GM18520 (cell line): Measurements from ENCODE around the gene ZC4H2.
"Not testable (repeated sequence)": the region's sequence is repeated elsewhere in the genome, so short reads cannot be mapped to it uniquely, and the experiment has no call there.

ENCODE experiments used
- ATAC-seq: cut with Tn5 transposase; IDR thresholded peaks from one replicate; pipeline ENCODE4 v1.9.1; 2021; ENCODE audit not compliant: unreplicated experiment

ZC4H2 gene

GRCh38 chrX:64975989-64976672, at the start of gene ZC4H2:
Gene ZC4H2 (minus strand): TSS chrX:64976450. CDS start chrX:64976377, 73 bp downstream.
- peak; percentile 96 for ATAC-seq

GRCh38 chrX:65017451-65017850, 41.2 kb upstream of the ZC4H2 start:
- ATAC-seq: no peak

GRCh38 chrX:65014230-65014629, 38.0 kb upstream of the ZC4H2 start:
- ATAC-seq: no peak

GRCh38 chrX:65009459-65009858, 33.2 kb upstream of the ZC4H2 start:
- ATAC-seq: no peak

- not testable (repeated sequence) for ATAC-seq
These were observed 26.0 kb upstream of the ZC4H2 start for GRCh38 chrX:65002208-65002607.

GRCh38 chrX:64996805-64997204, 20.6 kb upstream of the ZC4H2 start:
- ATAC-seq: no peak

GRCh38 chrX:64994131-64994798, 18.0 kb upstream of the ZC4H2 start:
- ATAC-seq: no peak

GRCh38 chrX:64977830-64978229, 1.6 kb upstream of the ZC4H2 start:
- ATAC-seq: no peak

GRCh38 chrX:64977051-64977450, 801 bp upstream of the ZC4H2 start:
- no peak for ATAC-seq

- peak; percentile 5 for ATAC-seq
These were observed 407 bp upstream of the ZC4H2 start for GRCh38 chrX:64976673-64977040.

- ATAC-seq: no peak
These were observed 759 bp downstream of the ZC4H2 start for GRCh38 chrX:64975491-64975890.

- ATAC-seq: no peak
These were observed 50.8 kb downstream of the ZC4H2 start for GRCh38 chrX:64925480-64925879.

GRCh38 chrX:64908121-64908520, 68.1 kb downstream of the ZC4H2 start:
- no peak for ATAC-seq

GRCh38 chrX:64894454-64895038, 81.7 kb downstream of the ZC4H2 start:
- ATAC-seq: no peak

GRCh38 chrX:64885850-64886249, 90.4 kb downstream of the ZC4H2 start:
- ATAC-seq: no peak

- not testable (repeated sequence) for ATAC-seq
These were observed 97.5 kb downstream of the ZC4H2 start for GRCh38 chrX:64878709-64879108.

- ATAC-seq: no peak
These were observed 109.0 kb downstream of the ZC4H2 start for GRCh38 chrX:64867217-64867616.
